Heart left ventricle (tissue), 16 donors: ENCODE measurements around the gene LRRC41. TPM values are rescaled to one million over a fixed set of nuclear protein-coding genes. Genes with fewer than 3 reads are reported as not detected.

Experiments used
- ATAC-seq, 4 donors: fragments of 200-7000 bp; cut with Tn5 transposase; one replicate each; pipeline ENCODE4 v1.9.1; 2020 to 2022; ENCODE audit warnings: moderate library complexity in 4 of 4, mild to moderate bottlenecking in 3 of 4, moderate number of reproducible peaks in 1 of 4
- DNase-seq, 5 donors: peaks; one replicate each; pipeline ENCODE4 v3.0.0-alpha.2; 2020
- H3K27ac ChIP-seq, 12 donors: fragments of 200-600 bp; sonication (generic) in 4 of 12; one replicate each; pipeline versions ENCODE4 v1.5.0 to v1.8.0; 2016 to 2022; ENCODE audit warnings: mild to moderate bottlenecking in 2 of 12
- H3K27me3 ChIP-seq, 9 donors: fragments of 200-600 bp; sonication (generic) in 2 of 9; one replicate each; pipeline versions ENCODE4 v1.5.1 to v1.8.0; 2016 to 2022; ENCODE audit warnings: mild to moderate bottlenecking in 3 of 9
- H3K36me3 ChIP-seq, 9 donors: fragments of 200-600 bp; sonication (generic) in 2 of 9; one replicate each; pipeline versions ENCODE4 v1.5.0 to v1.8.0; 2018 to 2022; ENCODE audit warnings: mild to moderate bottlenecking in 2 of 9
- H3K4me1 ChIP-seq, 12 donors: fragments of 200-600 bp; sonication (generic) in 4 of 12; one replicate each; pipeline versions ENCODE4 v1.5.0 to v1.8.0; 2016 to 2022; ENCODE audit warnings: mild to moderate bottlenecking in 3 of 12
- H3K4me3 ChIP-seq, 12 donors: fragments of 200-600 bp; sonication (generic) in 4 of 12; one replicate each; pipeline versions ENCODE4 v1.5.0 to v1.8.0; 2017 to 2022; ENCODE audit warnings: mild to moderate bottlenecking in 9 of 12, moderate library complexity in 4 of 12
- H3K9me3 ChIP-seq, 12 donors: fragments of 200-600 bp; sonication (generic) in 4 of 12; one replicate each; pipeline versions ENCODE4 v1.5.0 to v1.8.0; 2016 to 2022; ENCODE audit warnings: mild to moderate bottlenecking in 1 of 12
- CTCF ChIP-seq, 12 donors: fragments of 200-600 bp; sonication (generic) in 4 of 12; IDR thresholded peaks; one replicate each; pipeline versions ENCODE4 v1.5.0 to v1.8.0; 2018 to 2022; ENCODE audit warnings: antibody characterized with exemption in 12 of 12, mild to moderate bottlenecking in 5 of 12
- POLR2A ChIP-seq, 2 donors: fragments of 450-650 bp; IDR thresholded peaks; one replicate each; pipeline ENCODE4 v1.6.1; 2017; ENCODE audit warnings: antibody characterized with exemption in 2 of 2, mild to moderate bottlenecking in 2 of 2, moderate library complexity in 2 of 2
- WGBS, 4 donors: extraction: QIAGEN DNeasy Blood & Tissue Kit in 2 of 4; methylation state at CpG; one replicate each; pipeline versions ENCODE4 v1.1.5 to v1.1.7; 2013 to 2018; 5-methylcytosine and 5-hydroxymethylcytosine counted together
- intact Hi-C, 10 donors: fragments of 100-400 bp; cut with DNase I; formaldehyde crosslinking; loops; one replicate each; pipeline versions ENCODE4 v1.11.1 to v1.14.2; 2022
- polyA plus RNA-seq, 2 donors: library from polyadenylated mRNA; stranded (reverse); fragments of 200-250 nt; gene quantifications; one replicate each; pipeline ENCODE4 v1.2.3, GENCODE V29; 2013
- total RNA-seq, 9 donors: library from RNA; depleted of rRNA in 2 of 9; stranded (reverse); fragments of >200 nt in 2 of 9; fragmentation: NEBNext Ultra II Directional in 3 of 9; extraction: Animal tissue kit (Norgen Biotek cat#: 25700) in 3 of 9; gene quantifications; one replicate each; pipeline versions ENCODE4 v1.1.0 to v1.2.4, GENCODE V29; 2016 to 2023
- donor health status: ischemic (EF 13 %, LVEDD 7.1; RV severe dilation, severe dysfunction).
- donor health status: healthy with polysubstance abuse.
- donor health status: DM: no; HTN: yes; CAD: no.
- donor health status: DM: no; HTN: no; CAD: no.
- donor health status: ischemic (EF 25% LVEDD 6.9; RV normal size, moderate dysfunction).
- donor health status: ischemic (EF 25% LVEDD 5.7; RV mildly dilated, moderate dysfunction).
- donor health status: healthy.
- donor health status: DM: yes; HTN: yes; CAD: no.
- donor health status: ischemic (EF 35%, LVEDD 5.7; RV mildly dilated, moderate dysfunction).
- donor health status: nonischemic (EF 11% LVEDD 7.7; RV severe dilation, severe dysfunction).
- donor health status: DM: yes; HTN: yes; CAD: no.
- donor health status: PGD.
- donor health status: ischemic (EF 29% LVEDD 5.4; RV normal size, mild dysfunction).
- donor health status: nonischemic (EF 23%, LVEDD 6.1; RV moderate dilation, normal function).

LRRC41 gene
- total and polyA plus RNA-seq, 11 donors = 17.4 to 60.5 (median 44.1) TPM

- peak overlapping the region; percentile 48 to 96 (median 90) for H3K4me3 ChIP-seq
- WGBS, 4 donors = 0 to 1% (median 0%) methylated on average over 13 to 14 of the region's 14 CpGs
- no peak for ATAC-seq
- no peaks in the 10 kb centered on the region for H3K9me3 ChIP-seq
- DNase-seq = no peak
- H3K27me3 ChIP-seq = no peaks in the 10 kb centered on the region
- H3K36me3 ChIP-seq = peaks cover 0 to 22% (median 4%) of the 10 kb centered on the region in 9 donors
- TF ChIP-seq POLR2A (IDR thresholded peaks at IDR 0.05) = no peak
- no peak for TF ChIP-seq CTCF (IDR thresholded peaks at IDR 0.05)
- peaks cover 8 to 76% (median 61%) of the 10 kb centered on the region in 12 donors for H3K4me1 ChIP-seq
- H3K27ac ChIP-seq = peak overlapping the region; percentile 93 to 100 (median 98)
- intact Hi-C loops = loop anchor here (2.0 to 10.0 kb wide), 5 partner anchors 37 to 59 kb away; partner anchors contain the start of genes NSUN4 (in 8 of the 10) and RAD54L (in 2 of the 10)
These were observed 483 bp upstream of the LRRC41 start for GRCh38 chr1:46303872-46304326.

GRCh38 chr1:46302641-46303037 lies 777 bp downstream of the LRRC41 start:
- peak; percentile 34 to 72 (median 43) for DNase-seq
- H3K36me3 ChIP-seq = peaks cover 0 to 19% (median 6%) of the 10 kb centered on the region in 9 donors
- ATAC-seq = peak in 2 of 4 donors; percentile 24 to 31
- no peak for TF ChIP-seq CTCF (IDR thresholded peaks at IDR 0.05)
- TF ChIP-seq POLR2A (IDR thresholded peaks at IDR 0.05) = no peak
- peaks cover 8 to 76% (median 58%) of the 10 kb centered on the region in 12 donors for H3K4me1 ChIP-seq
- H3K9me3 ChIP-seq = no peaks in the 10 kb centered on the region
- H3K27me3 ChIP-seq = no peaks in the 10 kb centered on the region
- H3K4me3 ChIP-seq = peak overlapping the region; percentile 73 to 98 (median 90)
- WGBS, 4 donors = 0 to 1% (median 0%) methylated on average over 8 to 32 of the region's 32 CpGs
- H3K27ac ChIP-seq = peak overlapping the region; percentile 93 to 100 (median 98)
- intact Hi-C loops = loop anchor here in 9 of 10 donors (2.0 to 10.0 kb wide), 5 partner anchors 38 to 58 kb away; partner anchors contain the start of genes NSUN4 (in 7 of the 9) and RAD54L (in 2 of the 9)

- ATAC-seq (peak in 3 of 4 donors; percentile 4 to 24 (median 22)), DNase-seq (peak; percentile 50 to 76 (median 59))
- intact Hi-C loops = loop anchor here (2.0 to 10.0 kb wide), 6 partner anchors 39 to 57 kb away; partner anchors contain the start of genes NSUN4 (in 7 of the 10) and RAD54L (in 3 of the 10)
- TF ChIP-seq POLR2A (IDR thresholded peaks at IDR 0.05) (no peak), CTCF (IDR thresholded peaks at IDR 0.05) (peak in 5 of 12 donors; percentile 22 to 38 (median 30))
- Histone ChIP-seq H3K27me3 (no peaks in the 10 kb centered on the region), H3K36me3 (peaks cover 0 to 23% (median 12%) of the 10 kb centered on the region in 9 donors), H3K4me3 (peak overlapping the region; percentile 73 to 98 (median 90)), H3K4me1 (peaks cover 8 to 69% (median 53%) of the 10 kb centered on the region in 12 donors), H3K9me3 (no peaks in the 10 kb centered on the region), H3K27ac (peak overlapping the region; percentile 93 to 100 (median 98))
- WGBS, 4 donors = 1% methylated on average over 43 to 79 of the region's 79 CpGs
These were observed 1.4 kb downstream of the LRRC41 start for GRCh38 chr1:46301808-46302640.

GRCh38 chr1:46301406-46301807 lies 2.0 kb downstream of the LRRC41 start:
- peaks cover 0 to 23% (median 17%) of the 10 kb centered on the region in 9 donors for H3K36me3 ChIP-seq
- intact Hi-C loops = loop anchor here in 7 of 10 donors (2.0 to 10.0 kb wide), 5 partner anchors 41 to 57 kb away; partner anchors contain the start of genes NSUN4 (in 3 of the 7) and RAD54L (in 3 of the 7)
- peak in 1 of 5 donors; percentile 33 for DNase-seq

More at GRCh38 chr1:46301406-46301807, 2.0 kb downstream of the LRRC41 start:
- TF ChIP-seq POLR2A (IDR thresholded peaks at IDR 0.05) (no peak), CTCF (IDR thresholded peaks at IDR 0.05) (no peak)
- WGBS, 4 donors = 1 to 6% (median 4%) methylated on average over 17 of the region's 17 CpGs
- no peak for ATAC-seq
- Histone ChIP-seq H3K27ac (peak overlapping the region; percentile 93 to 100 (median 98)), H3K9me3 (no peaks in the 10 kb centered on the region), H3K4me1 (peaks cover 5 to 63% (median 48%) of the 10 kb centered on the region in 12 donors), H3K4me3 (peak overlapping the region; percentile 73 to 98 (median 90)), H3K27me3 (no peaks in the 10 kb centered on the region)
